ENCODE results near the gene MYO5B. TPM values are rescaled to one million over a fixed set of nuclear protein-coding genes. Genes with fewer than 3 reads are reported as not detected.

MYO5B gene
- total and polyA plus RNA-seq, 2 of the 4 experiments (the other 2 are of a cell fraction) = 0.24 to 0.54 TPM

DNA sequence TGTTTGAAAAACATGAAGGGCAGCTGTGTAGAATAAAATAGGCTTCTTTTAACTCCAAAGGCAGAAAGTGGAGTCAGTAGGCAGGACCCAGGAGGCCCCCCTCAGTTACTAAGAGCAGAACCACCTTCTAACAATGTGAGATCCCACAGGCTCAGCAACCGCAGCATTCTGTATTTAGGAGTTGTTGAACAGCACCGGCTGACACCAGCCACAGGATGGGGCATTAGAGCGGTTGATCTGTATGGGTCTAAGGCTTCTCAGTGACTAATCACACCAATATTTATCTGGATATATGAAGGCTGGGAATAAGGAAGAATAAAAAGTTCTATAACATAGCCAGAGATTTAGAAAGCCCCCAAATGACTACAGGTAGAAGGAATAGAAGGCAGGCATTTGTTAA is 51.7 kb downstream of the MYO5B start:
- no peak overlapping the region for H2BK20ac ChIP-seq (ENCODE audit: low read depth, low read length)
- no peak overlapping the region for H2AK5ac ChIP-seq (ENCODE audit: low read depth, low read length)
- no peak overlapping the region for H3K18ac ChIP-seq (ENCODE audit: low read depth, low read length)
- no TSS peak for BruUV-seq (replicated peaks)
- no peak overlapping the region for H4K5ac ChIP-seq (ENCODE audit: low read depth, low read length)
- H3K36me3 ChIP-seq (ENCODE audit: control insufficient read depth, insufficient read depth, low read length) = no peaks in the 10 kb centered on the region
- dilution Hi-C loops (cut with HindIII; ENCODE audit: low sequenced_read_pairs, unreplicated experiment) = no loop called here
- H2AFZ ChIP-seq (replicated peaks; ENCODE audit: low read length, poor library complexity) = no peak overlapping the region
- DNase-seq (no peak), ATAC-seq (ENCODE audit: low read depth) (no peak)
- no peaks in the 10 kb centered on the region for H3K4me1 ChIP-seq (ENCODE audit: control insufficient read depth, insufficient read depth, low read length)
- H3K4me3 ChIP-seq (ENCODE audit: insufficient read depth, low read depth, low read length) = no peak overlapping the region
- no peaks in the 10 kb centered on the region for H4K20me1 ChIP-seq (ENCODE audit: insufficient read depth, low read length)
- H3K27me3 ChIP-seq (ENCODE audit: control insufficient read depth, insufficient read depth, low read length) = no peaks in the 10 kb centered on the region; the same call in 1 of the 2 replicates
- H3K79me1 ChIP-seq (ENCODE audit: low read depth in 1 of 2, low read length in 2 of 2) = no peaks in the 10 kb centered on the region
- in situ Hi-C loops (cut with MboI; ENCODE audit: low sequenced_read_pairs) = no loop called here
- no peak overlapping the region for H3K56ac ChIP-seq (ENCODE audit: extremely low read depth, insufficient read depth, low read length)
- H3K14ac ChIP-seq (replicated peaks; ENCODE audit: low read depth, low read length) = no peak overlapping the region
- CTCF ChIA-PET = no interaction called here
- no peaks in the 10 kb centered on the region for H3K9me1 ChIP-seq (ENCODE audit: insufficient read depth, low read length)
- no peak overlapping the region for H3K27ac ChIP-seq (ENCODE audit: insufficient read depth, low read length)
- no peak overlapping the region for H2BK120ac ChIP-seq (ENCODE audit: low read depth, low read length)
- H2BK15ac ChIP-seq (ENCODE audit: low read depth, low read length) = no peak overlapping the region
- H3K23ac ChIP-seq (ENCODE audit: low read depth, low read length) = no peak overlapping the region
- POLR2A ChIA-PET (ENCODE audit: unreplicated experiment) = no interaction called here
- no CpG with 5 or more reads among the region's 3 CpGs for WGBS, 2 experiments (ENCODE audit: extremely low coverage in 2 of 2, insufficient read length in 1 of 2)
- no peak overlapping the region for H3K4ac ChIP-seq (ENCODE audit: low read depth, low read length)
- no peak overlapping the region for H4K91ac ChIP-seq (ENCODE audit: insufficient read depth, low read depth, low read length)
- H4K8ac ChIP-seq (ENCODE audit: low read depth in 2 of 2, low read length in 2 of 2) = no peak overlapping the region
- no peak overlapping the region for H2BK5ac ChIP-seq (ENCODE audit: low read depth, low read length, poor library complexity, severe bottlenecking)
- no peak overlapping the region for H3K9ac ChIP-seq (ENCODE audit: low read depth, low read length)
- TF ChIP-seq MAZ (IDR thresholded peaks at IDR 0.05; ENCODE audit: borderline replicate concordance, low read depth, low read length) (no peak), CEBPB (IDR thresholded peaks at IDR 0.05; ENCODE audit: low read depth, low read length) (no peak), RCOR1 (IDR thresholded peaks at IDR 0.05; ENCODE audit: insufficient replicate concordance, low read length) (no peak), MXI1 (IDR thresholded peaks at IDR 0.05; ENCODE audit: borderline replicate concordance, low read depth, low read length) (no peak), POLR2A (IDR thresholded peaks at IDR 0.05; ENCODE audit: low read depth, low read length) (no peak)
- TF ChIP-seq, protein P1, sequence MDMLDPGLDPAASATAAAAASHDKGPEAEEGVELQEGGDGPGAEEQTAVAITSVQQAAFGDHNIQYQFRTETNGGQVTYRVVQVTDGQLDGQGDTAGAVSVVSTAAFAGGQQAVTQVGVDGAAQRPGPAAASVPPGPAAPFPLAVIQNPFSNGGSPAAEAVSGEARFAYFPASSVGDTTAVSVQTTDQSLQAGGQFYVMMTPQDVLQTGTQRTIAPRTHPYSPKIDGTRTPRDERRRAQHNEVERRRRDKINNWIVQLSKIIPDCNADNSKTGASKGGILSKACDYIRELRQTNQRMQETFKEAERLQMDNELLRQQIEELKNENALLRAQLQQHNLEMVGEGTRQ (IDR thresholded peaks at IDR 0.05; ENCODE audit: low read depth, low read length) = no peak
- intact Hi-C loops (cut with micrococcal nuclease) = no loop called here
- no peaks in the 10 kb centered on the region for H3K9me3 ChIP-seq (ENCODE audit: control insufficient read depth, insufficient read depth, low read length)
- H2AK9ac ChIP-seq (replicated peaks; ENCODE audit: low read depth, low read length, poor library complexity) = no peak overlapping the region
- H3K4me2 ChIP-seq (ENCODE audit: low read depth, low read length) = no peak overlapping the region

Data from IMR-90 (cell line).